HepG2 (cell line): ENCODE measurements around the gene ISCU. TPM values are rescaled to one million over a fixed set of nuclear protein-coding genes. Genes with fewer than 3 reads are reported as not detected.

Experiments
- BCL6 ChIP-seq: IDR thresholded peaks from 2 replicates; pipeline ENCODE4 v1.6.1; 2016; ENCODE audit warnings: missing genetic modification reagents, missing compliant biosample characterization
- ERF ChIP-seq: IDR thresholded peaks from 2 replicates; pipeline ENCODE4 v1.6.1; 2018; ENCODE audit warnings: missing biosample characterization, missing genetic modification reagents
- FOXA3 ChIP-seq: IDR thresholded peaks from 2 replicates; pipeline ENCODE4 v1.6.1; 2016; ENCODE audit warnings: missing genetic modification reagents, missing compliant biosample characterization
- HCFC1 ChIP-seq: fragments of 150-350 bp; IDR thresholded peaks from 2 replicates; pipeline ENCODE4 v1.6.1; 2014; ENCODE audit warnings: low read depth, low read length
- ISL2 ChIP-seq: sonication (generic); formaldehyde crosslinking; IDR thresholded peaks from 2 replicates; pipeline ENCODE4 v1.5.0; 2020; ENCODE audit warnings: missing genetic modification reagents
- NFKBIZ ChIP-seq: IDR thresholded peaks from 2 replicates; pipeline ENCODE4 v1.6.1; 2018; ENCODE audit warnings: missing genetic modification reagents, missing compliant biosample characterization
- PCBP2 ChIP-seq: fragments of 200-400 bp; formaldehyde crosslinking; optimal IDR thresholded peaks from 2 replicates; pipeline ENCODE3; 2018; ENCODE audit warnings: low read length, low read depth; ENCODE audit not compliant: poor library complexity, severe bottlenecking
- POLR2AphosphoS5 ChIP-seq: IDR thresholded peaks from 2 replicates; pipeline ENCODE4 v1.6.1; 2012; ENCODE audit warnings: low read depth, low read length
- POLR2G ChIP-seq: fragments of 200-400 bp; formaldehyde crosslinking; IDR thresholded peaks from 2 replicates; pipeline ENCODE4 v1.6.1; 2018; ENCODE audit warnings: mild to moderate bottlenecking, low read depth, low read length, moderate library complexity
- PPARG ChIP-seq: conservative IDR thresholded peaks from 2 replicates; pipeline ENCODE4 v1.6.1; 2016; ENCODE audit warnings: missing biosample characterization, missing genetic modification reagents
- RFX5 ChIP-seq: IDR thresholded peaks from 2 replicates; pipeline ENCODE4 v1.6.1; 2011; ENCODE audit warnings: low read depth, low read length, improper control_type of control experiment
- SAP130 ChIP-seq: IDR thresholded peaks from 2 replicates; pipeline ENCODE4 v1.6.1; 2016; ENCODE audit warnings: low read depth
- SIN3A ChIP-seq: IDR thresholded peaks from 2 replicates; pipeline ENCODE4 v1.6.1; 2011; ENCODE audit warnings: low read depth, mild to moderate bottlenecking, control low read depth, low read length, borderline replicate concordance
- SMAD9 ChIP-seq: sonication (generic); formaldehyde crosslinking; IDR thresholded peaks from 2 replicates; pipeline ENCODE4 v1.5.1; 2020; ENCODE audit warnings: mild to moderate bottlenecking, missing genetic modification reagents
- TGIF2 ChIP-seq: IDR thresholded peaks from 2 replicates; pipeline ENCODE4 v1.6.1; 2016; ENCODE audit warnings: control low read depth, missing compliant biosample characterization
- YEATS2 ChIP-seq: sonication (generic); formaldehyde crosslinking; IDR thresholded peaks from 2 replicates; pipeline ENCODE4 v1.4.0; 2020; ENCODE audit warnings: missing genetic modification reagents, borderline replicate concordance
- ZNF557 ChIP-seq: sonication (generic); formaldehyde crosslinking; IDR thresholded peaks from 2 replicates; pipeline ENCODE4 v1.4.0; 2020; ENCODE audit warnings: missing genetic modification reagents
- ZNF572 ChIP-seq: sonication (generic); formaldehyde crosslinking; IDR thresholded peaks from 2 replicates; pipeline ENCODE4 v1.5.1; 2020; ENCODE audit warnings: mild to moderate bottlenecking, missing genetic modification reagents
- ZNF678 ChIP-seq: sonication (generic); formaldehyde crosslinking; IDR thresholded peaks from 2 replicates; pipeline ENCODE4 v1.4.0; 2020; ENCODE audit warnings: mild to moderate bottlenecking, missing genetic modification reagents
- ZNF747 ChIP-seq: sonication (generic); formaldehyde crosslinking; IDR thresholded peaks from 2 replicates; pipeline ENCODE4 v1.8.1; 2023; ENCODE audit warnings: missing genetic modification reagents, mild to moderate bottlenecking, borderline replicate concordance
- polyA plus RNA-seq, 8 experiments: library from polyadenylated mRNA; depleted of rRNA in 3 of 8; stranded (reverse) in 7 of 8; unstranded in 1 of 8; fragments of >200 nt; fragmentation: Illumina TruSeq in 4 of 8; extraction: Trizol in 4 of 8; gene quantifications; 2 replicates each; pipeline versions ENCODE4 v1.2.1 to v1.2.3, GENCODE V29; 2011 to 2016; ENCODE audit warnings: low read depth in 4 of 8, missing spikeins in 1 of 8, mixed read lengths in 1 of 8; ENCODE audit not compliant: insufficient read depth in 1 of 8
- total RNA-seq, 5 experiments: library from RNA; depleted of rRNA; stranded (reverse); fragments of >200 nt; fragmentation: Illumina TruSeq; extraction: Trizol; gene quantifications; 2 replicates each; pipeline ENCODE4 v1.2.3, GENCODE V29; 2016; ENCODE audit warnings: low read depth in 1 of 5
- TF ChIP-seq, protein P1 (sequence below): sonication (generic); formaldehyde crosslinking; IDR thresholded peaks from 2 replicates; pipeline ENCODE4 v1.4.0; 2020; ENCODE audit warnings: mild to moderate bottlenecking, missing genetic modification reagents
- TF ChIP-seq, protein P2 (sequence below), 2 experiments: fragments of 450-650 bp in 1 of 2; sonication (generic) in 1 of 2; formaldehyde crosslinking; IDR thresholded peaks; 2 replicates each; pipeline versions ENCODE4 v1.5.0 to v1.8.0; 2020 to 2022; ENCODE audit warnings: mild to moderate bottlenecking in 1 of 2, missing genetic modification reagents in 1 of 2

Gene ISCU
- total and polyA plus RNA-seq, 2 of the 13 experiments (the other 11 are each of a cell fraction or from before 2014, with no cell fraction given): 94.4 to 107 TPM

DNA sequence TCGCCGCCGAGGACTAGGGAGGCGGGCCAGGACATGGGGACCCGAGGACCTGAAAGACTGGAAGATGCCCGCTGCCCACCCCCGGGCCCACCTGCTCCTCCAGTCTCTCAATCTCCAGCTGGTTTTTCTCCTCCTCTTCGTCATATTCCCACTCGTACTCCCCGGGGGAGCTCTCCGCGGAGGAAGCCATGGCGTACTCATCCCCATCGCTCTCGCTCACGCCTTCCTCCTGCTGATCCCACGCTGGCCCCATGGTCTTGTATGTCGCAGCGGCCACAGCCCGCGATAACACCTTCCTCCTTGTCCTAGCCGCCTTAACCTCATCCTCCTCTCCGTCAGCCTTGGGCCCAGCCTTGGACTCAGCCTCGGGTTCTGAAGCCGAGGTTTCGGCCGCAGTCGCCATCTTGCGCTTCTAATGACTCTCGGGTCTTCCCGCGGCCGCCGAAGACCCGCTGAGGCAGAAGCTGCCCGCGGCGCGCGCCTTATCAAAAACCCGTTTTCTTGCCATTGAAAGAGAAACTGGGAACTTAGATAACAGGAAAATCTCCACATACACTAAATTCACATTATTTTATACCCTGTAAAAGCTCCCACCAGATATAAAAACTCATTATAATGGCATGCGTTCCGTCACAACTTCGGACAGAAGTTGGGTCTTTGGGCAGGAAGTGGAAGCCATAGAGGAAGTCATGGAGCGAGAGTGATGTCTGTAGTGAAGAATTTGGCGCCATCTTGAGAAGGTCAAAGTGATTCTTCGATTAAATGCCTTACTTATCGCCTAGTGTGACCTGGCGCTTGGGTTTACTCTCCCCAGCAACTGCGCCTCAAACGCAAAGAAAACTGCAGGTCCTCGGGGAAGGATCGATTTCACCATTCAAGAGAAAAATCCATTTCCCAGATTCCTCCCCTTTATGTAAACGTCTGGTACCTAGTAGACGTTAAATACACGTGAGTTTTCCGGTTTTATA lies 1.4 kb upstream of the ISCU start, which contains the start of gene SART3 (continued):
- TF ChIP-seq, protein P1, sequence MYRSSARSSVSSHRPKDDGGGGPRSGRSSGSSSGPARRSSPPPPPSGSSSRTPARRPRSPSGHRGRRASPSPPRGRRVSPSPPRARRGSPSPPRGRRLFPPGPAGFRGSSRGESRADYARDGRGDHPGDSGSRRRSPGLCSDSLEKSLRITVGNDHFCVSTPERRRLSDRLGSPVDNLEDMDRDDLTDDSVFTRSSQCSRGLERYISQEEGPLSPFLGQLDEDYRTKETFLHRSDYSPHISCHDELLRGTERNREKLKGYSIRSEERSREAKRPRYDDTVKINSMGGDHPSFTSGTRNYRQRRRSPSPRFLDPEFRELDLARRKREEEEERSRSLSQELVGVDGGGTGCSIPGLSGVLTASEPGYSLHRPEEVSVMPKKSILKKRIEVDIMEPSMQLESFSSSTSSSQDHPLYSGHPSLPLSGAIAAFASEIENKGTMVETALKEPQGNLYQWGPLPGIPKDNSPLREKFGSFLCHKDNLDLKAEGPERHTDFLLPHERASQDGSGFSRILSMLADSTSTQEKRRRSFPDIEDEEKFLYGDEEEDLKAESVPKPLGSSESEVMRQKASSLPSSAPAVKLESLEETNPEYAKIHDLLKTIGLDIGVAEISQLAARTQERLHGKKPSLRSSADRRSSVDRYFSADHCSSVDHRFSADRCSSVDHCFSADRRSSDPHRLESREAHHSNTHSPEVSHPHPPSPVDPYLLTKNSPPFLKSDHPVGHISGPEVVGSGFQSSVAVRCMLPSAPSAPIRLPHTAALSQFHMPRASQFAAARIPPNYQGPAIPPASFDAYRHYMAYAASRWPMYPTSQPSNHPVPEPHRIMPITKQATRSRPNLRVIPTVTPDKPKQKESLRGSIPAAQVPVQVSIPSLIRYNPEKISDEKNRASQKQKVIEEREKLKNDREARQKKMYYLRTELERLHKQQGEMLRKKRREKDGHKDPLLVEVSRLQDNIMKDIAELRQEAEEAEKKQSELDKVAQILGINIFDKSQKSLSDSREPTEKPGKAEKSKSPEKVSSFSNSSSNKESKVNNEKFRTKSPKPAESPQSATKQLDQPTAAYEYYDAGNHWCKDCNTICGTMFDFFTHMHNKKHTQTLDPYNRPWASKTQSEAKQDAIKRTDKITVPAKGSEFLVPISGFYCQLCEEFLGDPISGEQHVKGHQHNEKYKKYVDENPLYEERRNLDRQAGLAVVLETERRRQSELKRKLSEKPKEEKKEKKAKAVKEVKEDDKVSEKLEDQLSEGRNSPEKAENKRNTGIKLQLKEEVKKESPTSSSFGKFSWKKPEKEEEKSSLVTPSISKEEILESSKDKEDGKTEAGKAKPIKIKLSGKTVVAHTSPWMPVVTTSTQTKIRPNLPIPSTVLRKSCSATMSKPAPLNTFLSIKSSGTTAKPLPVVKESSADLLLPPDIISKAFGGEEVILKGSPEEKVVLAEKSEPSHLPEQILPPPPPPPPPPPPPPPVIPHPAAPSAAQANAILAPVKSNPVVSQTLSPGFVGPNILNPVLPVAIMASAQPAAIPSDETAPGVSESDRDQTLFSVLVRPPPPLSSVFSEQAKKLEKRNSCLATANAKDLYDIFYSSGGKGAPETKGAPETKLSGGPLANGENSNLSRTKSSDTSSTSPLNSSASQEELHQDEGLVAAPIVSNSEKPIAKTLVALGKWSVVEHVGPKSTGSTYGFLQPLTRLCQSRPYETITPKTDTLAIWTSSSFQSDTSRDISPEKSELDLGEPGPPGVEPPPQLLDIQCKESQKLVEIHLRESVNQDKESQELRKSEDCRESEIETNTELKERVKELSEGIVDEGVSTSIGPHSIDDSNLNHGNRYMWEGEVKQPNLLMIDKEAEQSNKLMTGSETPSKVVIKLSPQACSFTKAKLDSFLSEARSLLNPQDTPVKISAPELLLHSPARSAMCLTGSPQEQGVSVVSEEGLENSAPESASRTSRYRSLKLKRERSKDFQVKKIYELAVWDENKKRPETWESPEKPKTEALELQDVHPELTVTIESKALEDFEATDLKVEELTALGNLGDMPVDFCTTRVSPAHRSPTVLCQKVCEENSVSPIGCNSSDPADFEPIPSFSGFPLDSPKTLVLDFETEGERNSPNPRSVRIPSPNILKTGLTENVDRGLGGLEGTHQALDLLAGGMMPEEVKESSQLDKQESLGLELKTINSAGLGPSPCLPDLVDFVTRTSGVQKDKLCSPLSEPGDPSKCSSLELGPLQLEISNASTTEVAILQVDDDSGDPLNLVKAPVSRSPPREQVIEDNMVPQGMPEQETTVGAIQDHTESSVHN (CRISPR knock-in tag): no peak
- TF ChIP-seq POLR2G (peak; percentile 88), SIN3A (peak; percentile 60; the same call in 1 of the 2 replicates), TGIF2 (0 out of 2 replicates have a peak, but pooled peaks have one; percentile 11), HCFC1 (peak; percentile 72), NFKBIZ (CRISPR knock-in tag) (0 out of 2 replicates have a peak, but pooled peaks have one; percentile 34), BCL6 (CRISPR knock-in tag) (0 out of 2 replicates have a peak, but pooled peaks have one; percentile 8), RFX5 (no peak), ZNF747 (CRISPR knock-in tag) (no peak), ZNF557 (no peak), ZNF678 (CRISPR knock-in tag) (no peak), PPARG (CRISPR knock-in tag) (0 out of 2 replicates have a peak, but pooled peaks have one; percentile 7), FOXA3 (0 out of 2 replicates have a peak, but pooled peaks have one; percentile 2), PCBP2 (no peak), ISL2 (CRISPR knock-in tag) (no peak), SMAD9 (CRISPR knock-in tag) (no peak), POLR2AphosphoS5 (peak; percentile 54), ERF (no peak; the same call in 1 of the 2 replicates), ZNF572 (CRISPR knock-in tag) (no peak), YEATS2 (CRISPR knock-in tag) (peak; percentile 72), SAP130 (peak; percentile 80)
- TF ChIP-seq, protein P2, sequence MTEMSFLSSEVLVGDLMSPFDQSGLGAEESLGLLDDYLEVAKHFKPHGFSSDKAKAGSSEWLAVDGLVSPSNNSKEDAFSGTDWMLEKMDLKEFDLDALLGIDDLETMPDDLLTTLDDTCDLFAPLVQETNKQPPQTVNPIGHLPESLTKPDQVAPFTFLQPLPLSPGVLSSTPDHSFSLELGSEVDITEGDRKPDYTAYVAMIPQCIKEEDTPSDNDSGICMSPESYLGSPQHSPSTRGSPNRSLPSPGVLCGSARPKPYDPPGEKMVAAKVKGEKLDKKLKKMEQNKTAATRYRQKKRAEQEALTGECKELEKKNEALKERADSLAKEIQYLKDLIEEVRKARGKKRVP (CRISPR knock-in tag; IDR thresholded peaks at IDR 0.05): no peak
